ENCODE data around the gene C16orf90. TPM values are rescaled to one million over a fixed set of nuclear protein-coding genes. Genes with fewer than 3 reads are reported as not detected.

C16orf90 gene
- not detected in 2 replicates for total RNA-seq

GRCh38 chr16:3495176-3495575 is at the start of gene C16orf90:
Gene C16orf90, minus strand, starts transcription at chr16:3495489. Its CDS starts 68 bp downstream, at chr16:3495421.

Small RNA genes within 50 kb of the gene (small RNA-seq; reads per million reads assigned to genes)
- gene MIR6126: not detected

Other genes with a start within 250 kb of the C16orf90 start
- gene MEFV, start 238.9 kb downstream of the C16orf90 start, total RNA-seq: under 0.01 and 0.20 TPM in 2 replicates
- gene ZNF263, start 212.0 kb downstream of the C16orf90 start, total RNA-seq: 28.7 and 41.1 TPM in 2 replicates
- 4.0 and 4.3 TPM in 2 replicates for gene TIGD7, start 190.1 kb downstream of the C16orf90 start, total RNA-seq
- gene ZNF75A, start 190.0 kb downstream of the C16orf90 start, total RNA-seq: 14.0 and 26.2 TPM in 2 replicates
- 0.20 TPM in 1 of 2 replicates, not detected in the other for gene OR2C1, start 139.6 kb downstream of the C16orf90 start, total RNA-seq
- gene ZSCAN32, start 94.5 kb downstream of the C16orf90 start, total RNA-seq: 10.3 and 10.4 TPM in 2 replicates
- gene ZNF174, start 94.3 kb downstream of the C16orf90 start, total RNA-seq: 9.6 and 10.7 TPM in 2 replicates
- 1.4 and 1.5 TPM in 2 replicates for gene ZNF597, start 52.0 kb downstream of the C16orf90 start, total RNA-seq
- gene NAA60, start 51.8 kb downstream of the C16orf90 start, total RNA-seq: 10.3 and 10.4 TPM in 2 replicates
- 12.5 and 17.6 TPM in 2 replicates for gene CLUAP1, start 5.5 kb upstream of the C16orf90 start, total RNA-seq
- gene NLRC3, start 81.9 kb upstream of the C16orf90 start, total RNA-seq: not detected in 2 replicates
- 5.5 and 8.0 TPM in 2 replicates for gene SLX4, start 116.1 kb upstream of the C16orf90 start, total RNA-seq
- gene DNASE1, start 159.2 kb upstream of the C16orf90 start, total RNA-seq: 7.3 and 9.6 TPM in 2 replicates
- 103 and 137 TPM in 2 replicates for gene TRAP1, start 222.0 kb upstream of the C16orf90 start, total RNA-seq

Data from subcutaneous preadipocyte (primary cell).